ENCODE measurements around the gene SYNGAP1. TPM values are rescaled to one million over a fixed set of nuclear protein-coding genes. Genes with fewer than 3 reads are reported as not detected.
A peak's percentile ranks its signal among the peaks of the same experiment; 100 is the strongest.

Gene SYNGAP1
- total and polyA plus RNA-seq, 2 of the 8 experiments (the other 6 are each of a cell fraction or from before 2014, with no cell fraction given) = 31.0 to 101 TPM

GRCh38 chr6:33418690-33419291 is 1.1 kb upstream of the SYNGAP1 start (continued):
- no peak for TF ChIP-seq KDM1A (IDR thresholded peaks at IDR 0.05; ENCODE audit: borderline replicate concordance, low read length)
- TF ChIP-seq CHD7 (IDR thresholded peaks at IDR 0.05; ENCODE audit: insufficient replicate concordance, low read length) = no peak
- no peak for TF ChIP-seq ATF3 (IDR thresholded peaks at IDR 0.05; ENCODE audit: insufficient read depth, low read depth, low read length)
- TF ChIP-seq SP4 (IDR thresholded peaks at IDR 0.05; ENCODE audit: low read length) = no peak
- TF ChIP-seq MAX (IDR thresholded peaks at IDR 0.05) = no peak
- no peak for TF ChIP-seq BACH1 (IDR thresholded peaks at IDR 0.05; ENCODE audit: low read length)
- TF ChIP-seq BRCA1 (IDR thresholded peaks at IDR 0.05; ENCODE audit: low read depth, low read length) = no peak
- TF ChIP-seq POLR2AphosphoS5 (IDR thresholded peaks at IDR 0.05; ENCODE audit: low read depth, low read length) = peak; percentile 57; the same call in 1 of the 2 replicates
- TF ChIP-seq KDM5A (IDR thresholded peaks at IDR 0.05; ENCODE audit: low read length) = no peak
- peak in 1 of 2 experiments; percentile 41; a peak in 1 of 3 replicates for TF ChIP-seq POLR2A (IDR thresholded peaks at IDR 0.05; ENCODE audit: control extremely low read depth in 1 of 2, low read depth in 2 of 2, low read length in 2 of 2)
- TF ChIP-seq SP1 (IDR thresholded peaks at IDR 0.05; ENCODE audit: low read depth, low read length) = peak; percentile 17; the same call in 1 of the 2 replicates
